ENCODE measurements around the gene EFCAB8.
"Not testable (repeated sequence)": the region's sequence is repeated elsewhere in the genome, so short reads cannot be mapped to it uniquely, and the experiment has no call there.

Gene EFCAB8

GRCh38 chr20:32968478-32969241, 109.9 kb downstream of the EFCAB8 start:
- H3K27ac Mint-ChIP-seq: no peak overlapping the region
- DNase-seq (peak; percentile 41), ATAC-seq (no peak)
- H3K36me3 Mint-ChIP-seq (ENCODE audit: low read depth): no peaks in the 10 kb centered on the region
- H3K4me3 Mint-ChIP-seq: peak overlapping the region; percentile 6
- H3K27me3 Mint-ChIP-seq: no peaks in the 10 kb centered on the region
- H3K4me1 Mint-ChIP-seq: peaks cover 64% of the 10 kb centered on the region
- H3K9me3 Mint-ChIP-seq: no peaks in the 10 kb centered on the region

GRCh38 chr20:32969356-32970114, 110.8 kb downstream of the EFCAB8 start:
- no peak overlapping the region for H3K27ac Mint-ChIP-seq

GRCh38 chr20:32970115-32970972, 111.6 kb downstream of the EFCAB8 start:
- ATAC-seq (no peak), DNase-seq (no peak)
- no peak overlapping the region for H3K27ac Mint-ChIP-seq
- no peaks in the 10 kb centered on the region for H3K36me3 Mint-ChIP-seq (ENCODE audit: low read depth)
- H3K9me3 Mint-ChIP-seq: no peaks in the 10 kb centered on the region
- peaks cover 56% of the 10 kb centered on the region for H3K4me1 Mint-ChIP-seq
- H3K4me3 Mint-ChIP-seq: no peak overlapping the region
- no peaks in the 10 kb centered on the region for H3K27me3 Mint-ChIP-seq

More at GRCh38 chr20:32969356-32970114, 110.8 kb downstream of the EFCAB8 start:
- H3K36me3 Mint-ChIP-seq (ENCODE audit: low read depth): no peaks in the 10 kb centered on the region
- no peaks in the 10 kb centered on the region for H3K27me3 Mint-ChIP-seq
- peaks cover 59% of the 10 kb centered on the region for H3K4me1 Mint-ChIP-seq
- no peak overlapping the region for H3K4me3 Mint-ChIP-seq
- H3K9me3 Mint-ChIP-seq: no peaks in the 10 kb centered on the region
- DNase-seq (no peak), ATAC-seq (no peak)

GRCh38 chr20:32970973-32971300, 112.2 kb downstream of the EFCAB8 start:
- no peaks in the 10 kb centered on the region for H3K36me3 Mint-ChIP-seq (ENCODE audit: low read depth)
- H3K4me3 Mint-ChIP-seq: no peak overlapping the region
- H3K27ac Mint-ChIP-seq: no peak overlapping the region
- ATAC-seq: no peak
- peaks cover 57% of the 10 kb centered on the region for H3K4me1 Mint-ChIP-seq
- peak; percentile 22 for DNase-seq
- H3K27me3 Mint-ChIP-seq: no peaks in the 10 kb centered on the region
- no peaks in the 10 kb centered on the region for H3K9me3 Mint-ChIP-seq

- DNase-seq (peak; percentile 29), ATAC-seq (peak; percentile 5)
- Mint-ChIP-seq H3K4me3 (no peak overlapping the region), H3K27me3 (no peaks in the 10 kb centered on the region), H3K27ac (no peak overlapping the region), H3K4me1 (peaks cover 55% of the 10 kb centered on the region), H3K36me3 (ENCODE audit: low read depth) (no peaks in the 10 kb centered on the region), H3K9me3 (peaks cover 5% of the 10 kb centered on the region)
Measured at GRCh38 chr20:32971703-32972161, 113.0 kb downstream of the EFCAB8 start.

GRCh38 chr20:32972181-32973076, 113.7 kb downstream of the EFCAB8 start:
- DNase-seq: peak; percentile 77
- Mint-ChIP-seq H3K27me3 (no peaks in the 10 kb centered on the region), H3K4me3 (no peak overlapping the region), H3K36me3 (ENCODE audit: low read depth) (no peaks in the 10 kb centered on the region), H3K9me3 (peaks cover 6% of the 10 kb centered on the region), H3K27ac (no peak overlapping the region), H3K4me1 (peaks cover 49% of the 10 kb centered on the region)
- peak; percentile 87 for ATAC-seq

GRCh38 chr20:32973077-32973717, 114.5 kb downstream of the EFCAB8 start:
- peaks cover 41% of the 10 kb centered on the region for H3K4me1 Mint-ChIP-seq
- no peaks in the 10 kb centered on the region for H3K27me3 Mint-ChIP-seq
- H3K4me3 Mint-ChIP-seq: no peak overlapping the region
- peaks cover 6% of the 10 kb centered on the region for H3K9me3 Mint-ChIP-seq
- DNase-seq (no peak), ATAC-seq (no peak)
- no peak overlapping the region for H3K27ac Mint-ChIP-seq
- no peaks in the 10 kb centered on the region for H3K36me3 Mint-ChIP-seq (ENCODE audit: low read depth)

- not testable (repeated sequence) for H3K9me3 Mint-ChIP-seq; H3K36me3 Mint-ChIP-seq (ENCODE audit: low read depth); DNase-seq; H3K27ac Mint-ChIP-seq; ATAC-seq; H3K27me3 Mint-ChIP-seq
- H3K4me3 Mint-ChIP-seq: peak overlapping the region; percentile 4
- peaks cover 29% of the 10 kb centered on the region for H3K4me1 Mint-ChIP-seq
Measured at GRCh38 chr20:32974204-32975064, 115.7 kb downstream of the EFCAB8 start.

- H3K27me3 Mint-ChIP-seq; DNase-seq; H3K4me3 Mint-ChIP-seq; H3K27ac Mint-ChIP-seq; H3K36me3 Mint-ChIP-seq (ENCODE audit: low read depth); ATAC-seq; H3K9me3 Mint-ChIP-seq: not testable (repeated sequence)
- H3K4me1 Mint-ChIP-seq: peaks cover 22% of the 10 kb centered on the region
Measured at GRCh38 chr20:32975121-32975520, 116.4 kb downstream of the EFCAB8 start.

- Mint-ChIP-seq H3K27ac (no peak overlapping the region), H3K4me3 (no peak overlapping the region)
- ATAC-seq: no peak
Measured at GRCh38 chr20:32975698-32976674, 117.3 kb downstream of the EFCAB8 start.

GRCh38 chr20:32976746-32977145, 118.0 kb downstream of the EFCAB8 start:
- no peak for DNase-seq

More at GRCh38 chr20:32975698-32976674, 117.3 kb downstream of the EFCAB8 start:
- Mint-ChIP-seq H3K4me1 (peaks cover 13% of the 10 kb centered on the region), H3K9me3 (peaks cover 6% of the 10 kb centered on the region), H3K36me3 (ENCODE audit: low read depth) (no peaks in the 10 kb centered on the region), H3K27me3 (no peaks in the 10 kb centered on the region)
- no peak for DNase-seq

More at GRCh38 chr20:32976746-32977145, 118.0 kb downstream of the EFCAB8 start:
- Mint-ChIP-seq H3K4me3 (no peak overlapping the region), H3K36me3 (ENCODE audit: low read depth) (no peaks in the 10 kb centered on the region), H3K9me3 (peaks cover 6% of the 10 kb centered on the region), H3K27ac (no peak overlapping the region), H3K4me1 (peaks cover 12% of the 10 kb centered on the region), H3K27me3 (no peaks in the 10 kb centered on the region)
- ATAC-seq: no peak

Data from activated naive CD8-positive, alpha-beta T cell treated with anti-CD3 and anti-CD28 coated beads, Interleukin-2, amount 50 U/mL, for 24 hours (primary cell).